Measurements from ENCODE around the gene RBM39.

The RBM39 gene

DNA sequence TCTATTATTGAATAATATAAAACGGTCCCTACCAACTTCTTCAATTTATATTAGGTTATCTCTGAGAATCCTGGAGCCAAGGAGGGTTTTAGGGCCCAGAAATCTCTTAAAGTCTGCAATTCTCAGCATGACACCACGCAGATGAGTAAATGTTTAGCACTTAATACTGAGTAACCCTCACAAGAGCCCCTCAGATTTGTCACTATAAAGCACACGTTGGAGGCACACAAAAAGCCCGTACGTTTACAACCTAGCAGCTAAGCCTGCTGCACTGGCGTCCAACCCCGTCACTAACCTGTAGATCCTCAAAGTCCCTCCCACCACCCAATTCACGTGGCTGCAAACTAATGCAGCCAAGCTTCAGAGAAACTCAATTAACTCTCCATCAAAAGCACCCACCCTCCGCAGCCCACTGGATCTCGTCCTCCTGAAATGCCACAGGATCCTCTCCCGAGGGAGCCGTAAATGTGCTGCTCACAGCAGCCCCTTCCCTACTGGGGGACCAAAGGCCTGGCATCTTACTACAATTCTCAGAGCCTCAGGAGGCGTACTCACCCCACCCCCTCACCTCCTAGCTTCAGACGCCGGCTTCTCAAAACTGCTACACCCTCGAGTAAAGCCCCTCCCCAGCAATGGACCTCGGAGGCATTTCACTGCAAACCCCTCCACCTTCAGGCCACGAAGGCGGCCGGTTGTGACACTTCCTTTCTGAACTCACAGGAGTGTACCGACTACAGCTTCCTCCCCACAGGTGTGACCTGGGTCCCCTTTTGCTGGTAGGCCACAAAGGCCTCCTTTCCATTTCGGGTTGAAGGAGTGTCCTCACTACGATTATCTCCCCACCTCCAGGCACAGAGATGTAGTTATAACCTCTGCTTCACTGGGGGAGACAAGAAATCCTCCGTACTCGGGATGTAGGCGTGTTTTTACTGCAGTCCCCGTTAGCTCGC is 78.3 kb downstream of the RBM39 start:
- DNase-seq (ENCODE audit: low spot score in 2 of 2): peak; percentile 17 to 80
- Mint-ChIP-seq H3K36me3 (peaks cover 57% of the 10 kb centered on the region), H3K4me3 (peak overlapping the region; percentile 95), H3K4me1 (peaks cover 61% of the 10 kb centered on the region), H3K9me3 (no peaks in the 10 kb centered on the region), H3K27ac (peak overlapping the region; percentile 99)
- peak; percentile 54 for ATAC-seq

DNA sequence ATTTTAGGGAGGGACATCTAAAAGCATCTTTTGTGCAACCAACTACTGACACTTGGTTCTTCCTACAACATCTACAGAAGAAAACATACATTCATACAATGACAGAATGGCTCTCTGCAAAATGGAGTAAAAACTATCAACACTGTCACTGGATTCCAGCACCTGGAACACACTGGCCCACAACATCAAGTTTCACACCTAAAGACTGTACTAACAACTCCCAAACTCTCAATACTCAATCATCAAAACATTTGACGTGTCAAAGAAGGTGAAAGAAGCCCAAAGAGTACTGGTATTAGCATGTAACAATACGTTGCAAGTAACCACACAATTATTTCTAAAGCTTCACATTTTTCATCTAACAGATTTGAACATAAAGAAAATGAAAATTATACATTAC is 79.5 kb downstream of the RBM39 start:
- Mint-ChIP-seq H3K27ac (peak overlapping the region; percentile 99), H3K36me3 (peaks cover 66% of the 10 kb centered on the region), H3K4me1 (peaks cover 65% of the 10 kb centered on the region), H3K4me3 (peak overlapping the region; percentile 95), H3K9me3 (no peaks in the 10 kb centered on the region)
- peak; percentile 14 for ATAC-seq
- DNase-seq (ENCODE audit: low spot score in 2 of 2): no peak

DNA sequence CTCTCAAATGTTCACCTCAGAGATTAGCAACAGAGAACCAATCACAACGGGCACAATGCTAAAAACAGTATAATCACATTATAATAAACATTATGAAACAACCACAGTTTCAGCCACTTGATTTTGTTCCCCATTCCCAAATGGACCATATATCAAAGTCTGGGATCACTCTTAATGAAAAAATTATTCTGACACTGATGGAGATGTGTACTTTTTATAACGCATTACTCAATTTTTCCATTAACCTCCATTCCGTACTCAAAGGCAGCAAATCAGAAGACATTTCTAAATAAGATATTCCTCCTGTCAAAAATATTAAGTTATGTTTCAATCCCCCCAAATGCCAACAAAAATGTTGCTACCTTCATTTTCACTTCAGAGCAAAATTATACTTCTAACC is 80.2 kb downstream of the RBM39 start:
- ATAC-seq (no peak), DNase-seq (ENCODE audit: low spot score in 2 of 2) (no peak)
- peak overlapping the region; percentile 95 for H3K4me3 Mint-ChIP-seq
- peak overlapping the region; percentile 99 for H3K27ac Mint-ChIP-seq
- H3K36me3 Mint-ChIP-seq: peaks cover 66% of the 10 kb centered on the region
- peaks cover 72% of the 10 kb centered on the region for H3K4me1 Mint-ChIP-seq
- H3K9me3 Mint-ChIP-seq: no peaks in the 10 kb centered on the region

DNA sequence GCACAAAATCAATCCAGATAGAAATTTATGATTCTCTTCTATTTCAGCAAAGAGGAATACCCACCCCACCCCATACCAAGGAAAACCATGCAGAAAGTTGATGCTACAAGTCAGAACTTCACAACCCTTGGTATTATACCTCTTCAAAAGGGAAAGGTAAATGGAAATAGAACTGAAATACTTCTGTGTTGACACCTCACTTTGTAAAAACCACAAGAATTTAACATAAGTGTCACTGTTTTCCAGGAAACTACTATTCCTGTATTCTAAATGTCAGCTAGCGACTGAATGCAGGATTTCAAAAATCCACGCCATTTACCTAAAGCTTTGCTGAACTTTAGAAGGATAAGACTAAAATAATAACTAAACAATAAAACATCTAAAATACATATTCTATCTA is 81.0 kb downstream of the RBM39 start:
- no peak for ATAC-seq
- peaks cover 74% of the 10 kb centered on the region for H3K4me1 Mint-ChIP-seq

DNA sequence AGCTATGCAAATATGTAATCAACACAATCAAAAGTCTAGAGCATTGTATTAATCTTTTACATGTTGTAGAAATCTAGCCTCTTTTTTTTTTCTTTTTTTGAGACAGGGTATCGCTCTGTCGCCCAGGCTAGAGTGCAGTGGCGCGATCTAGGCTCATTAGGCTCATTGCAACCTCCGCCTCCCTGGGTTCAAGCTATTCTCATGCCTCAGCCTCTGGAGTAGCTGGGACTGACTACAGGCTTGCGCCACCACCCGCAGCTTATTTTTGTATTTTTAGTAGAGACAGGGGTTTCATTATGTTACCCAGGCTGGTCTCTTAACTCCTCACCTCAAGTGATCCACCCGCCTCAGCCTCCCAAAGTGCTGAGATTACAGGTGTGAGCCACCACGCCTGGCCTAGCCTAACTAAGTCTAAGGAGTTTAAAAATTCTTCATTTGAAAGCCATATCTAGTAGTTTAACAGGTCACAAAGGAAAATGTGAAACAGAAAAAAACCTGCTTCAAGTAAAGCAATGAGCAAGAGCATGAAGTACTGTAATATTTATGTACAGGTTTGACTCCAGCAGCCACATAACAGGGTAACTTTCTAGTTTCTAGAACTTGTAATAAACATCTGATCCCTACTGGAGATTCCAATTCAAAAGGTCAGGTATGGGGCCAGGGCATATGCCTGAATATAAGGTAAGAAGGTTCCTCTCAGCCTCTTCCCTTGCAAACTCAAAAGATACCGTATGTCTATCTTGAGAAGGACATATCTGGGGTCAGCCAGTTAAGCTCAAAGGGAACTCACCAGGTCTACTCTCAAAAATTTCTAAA is 81.7 kb downstream of the RBM39 start:
- DNase-seq (ENCODE audit: low spot score in 2 of 2): peak in 1 of 2 donors; percentile 56
- peak overlapping the region; percentile 95 for H3K4me3 Mint-ChIP-seq
- H3K9me3 Mint-ChIP-seq: no peaks in the 10 kb centered on the region
- ATAC-seq: peak; percentile 48
- peak overlapping the region; percentile 99 for H3K27ac Mint-ChIP-seq
- H3K36me3 Mint-ChIP-seq: peaks cover 66% of the 10 kb centered on the region
- peaks cover 74% of the 10 kb centered on the region for H3K4me1 Mint-ChIP-seq

More for the DNA sequence above, 81.0 kb downstream of the RBM39 start:
- H3K4me3 Mint-ChIP-seq: peak overlapping the region; percentile 95
- DNase-seq (ENCODE audit: low spot score in 2 of 2): no peak
- H3K36me3 Mint-ChIP-seq: peaks cover 66% of the 10 kb centered on the region
- H3K9me3 Mint-ChIP-seq: no peaks in the 10 kb centered on the region
- peak overlapping the region; percentile 99 for H3K27ac Mint-ChIP-seq

DNA sequence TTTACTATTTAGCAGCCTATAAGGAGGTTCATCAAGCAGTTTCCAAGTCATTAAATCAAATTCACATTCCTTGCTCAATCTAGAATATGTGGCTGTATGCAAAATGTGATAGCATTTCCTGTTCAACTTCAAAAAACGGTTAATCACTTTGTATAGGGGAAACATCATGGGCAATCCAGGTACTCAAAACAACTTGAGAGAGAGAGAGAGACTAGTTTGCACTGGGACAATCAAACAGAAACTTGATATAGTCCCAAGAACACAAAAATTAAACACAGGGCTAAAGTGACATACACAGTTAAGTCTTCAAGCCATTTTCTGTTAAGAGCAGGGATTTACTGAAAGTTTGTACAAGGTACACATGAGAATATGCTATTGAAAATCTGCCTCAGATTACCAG is 84.8 kb downstream of the RBM39 start:
- H3K4me1 Mint-ChIP-seq: peaks cover 46% of the 10 kb centered on the region
- ATAC-seq: no peak
- no peak for DNase-seq (ENCODE audit: low spot score in 2 of 2)
- peak overlapping the region; percentile 25 for H3K4me3 Mint-ChIP-seq
- peaks cover 42% of the 10 kb centered on the region for H3K36me3 Mint-ChIP-seq
- H3K9me3 Mint-ChIP-seq: no peaks in the 10 kb centered on the region
- H3K27ac Mint-ChIP-seq: peak overlapping the region; percentile 63

DNA sequence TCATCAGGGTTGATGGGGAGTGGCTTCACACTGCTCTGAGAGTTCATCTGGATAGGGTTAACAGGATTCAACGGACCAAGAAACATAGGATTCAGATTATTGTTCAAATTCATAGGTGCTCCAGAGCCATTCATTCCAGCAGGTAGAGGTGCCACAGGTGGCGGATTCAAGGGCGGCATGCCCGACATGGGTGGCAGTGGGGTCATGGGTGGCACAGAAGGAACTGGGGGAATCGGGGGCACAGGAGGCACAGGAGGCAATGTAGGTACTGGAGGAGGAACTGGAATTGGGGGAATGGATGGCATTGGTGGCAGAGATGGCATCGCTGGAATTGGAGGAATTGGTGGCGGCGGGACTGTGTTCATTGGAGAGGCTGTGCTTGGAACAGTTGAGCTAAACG is 87.6 kb downstream of the RBM39 start:
- Mint-ChIP-seq H3K4me1 (peaks cover 37% of the 10 kb centered on the region), H3K36me3 (peaks cover 15% of the 10 kb centered on the region), H3K27ac (no peak overlapping the region), H3K4me3 (no peak overlapping the region), H3K9me3 (no peaks in the 10 kb centered on the region)
- DNase-seq (ENCODE audit: low spot score in 2 of 2): no peak
- no peak for ATAC-seq

DNA sequence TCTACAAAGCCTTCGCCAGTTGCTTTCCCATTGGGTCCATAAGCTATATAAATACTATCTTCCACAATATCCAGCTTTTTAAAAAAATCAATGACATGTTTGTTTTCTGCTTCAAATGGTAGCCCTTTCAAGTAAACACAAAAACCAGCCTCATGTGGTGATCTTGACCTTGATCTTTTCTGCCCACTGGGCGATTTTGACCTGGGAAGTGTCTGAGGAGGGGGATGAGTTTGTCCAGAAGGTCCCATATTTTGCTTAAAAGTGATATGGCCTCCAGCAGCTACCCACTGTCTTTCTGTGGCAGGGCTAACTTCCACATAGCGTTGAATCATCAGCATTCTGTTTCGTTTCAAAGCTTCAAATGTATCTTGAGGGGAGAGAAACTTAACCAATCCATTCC is 88.2 kb downstream of the RBM39 start:
- Mint-ChIP-seq H3K36me3 (peaks cover 10% of the 10 kb centered on the region), H3K9me3 (no peaks in the 10 kb centered on the region), H3K4me1 (peaks cover 33% of the 10 kb centered on the region), H3K4me3 (no peak overlapping the region), H3K27ac (no peak overlapping the region)
- DNase-seq (ENCODE audit: low spot score in 2 of 2) (no peak), ATAC-seq (no peak)
